Fibroblast of mammary gland (primary cell): ENCODE data around the gene TF.
A peak's percentile ranks its signal among the peaks of the same experiment; 100 is the strongest.

Experiments
- DNase-seq: peaks from one replicate; pipeline ENCODE4 v3.0.0-alpha.2; 2010; ENCODE audit warnings: low read depth
- H3K4me3 ChIP-seq: 2 replicates; pipeline ENCODE4 v1.5.1; 2011; ENCODE audit warnings: low read depth, mild to moderate bottlenecking, low read length, moderate library complexity; ENCODE audit not compliant: control insufficient read depth
- TF ChIP-seq, protein P1 (sequence below): conservative IDR thresholded peaks from 2 replicates; pipeline ENCODE4 v1.5.1; 2011; ENCODE audit warnings: low read depth, low read length, inconsistent platforms; ENCODE audit not compliant: control insufficient read depth, insufficient read depth

The TF gene

GRCh38 chr3:133820889-133821675, 74.9 kb downstream of the TF start:
- TF ChIP-seq, protein P1, sequence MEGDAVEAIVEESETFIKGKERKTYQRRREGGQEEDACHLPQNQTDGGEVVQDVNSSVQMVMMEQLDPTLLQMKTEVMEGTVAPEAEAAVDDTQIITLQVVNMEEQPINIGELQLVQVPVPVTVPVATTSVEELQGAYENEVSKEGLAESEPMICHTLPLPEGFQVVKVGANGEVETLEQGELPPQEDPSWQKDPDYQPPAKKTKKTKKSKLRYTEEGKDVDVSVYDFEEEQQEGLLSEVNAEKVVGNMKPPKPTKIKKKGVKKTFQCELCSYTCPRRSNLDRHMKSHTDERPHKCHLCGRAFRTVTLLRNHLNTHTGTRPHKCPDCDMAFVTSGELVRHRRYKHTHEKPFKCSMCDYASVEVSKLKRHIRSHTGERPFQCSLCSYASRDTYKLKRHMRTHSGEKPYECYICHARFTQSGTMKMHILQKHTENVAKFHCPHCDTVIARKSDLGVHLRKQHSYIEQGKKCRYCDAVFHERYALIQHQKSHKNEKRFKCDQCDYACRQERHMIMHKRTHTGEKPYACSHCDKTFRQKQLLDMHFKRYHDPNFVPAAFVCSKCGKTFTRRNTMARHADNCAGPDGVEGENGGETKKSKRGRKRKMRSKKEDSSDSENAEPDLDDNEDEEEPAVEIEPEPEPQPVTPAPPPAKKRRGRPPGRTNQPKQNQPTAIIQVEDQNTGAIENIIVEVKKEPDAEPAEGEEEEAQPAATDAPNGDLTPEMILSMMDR = no peak
- no peak overlapping the region for H3K4me3 ChIP-seq
- DNase-seq = no peak

DNA sequence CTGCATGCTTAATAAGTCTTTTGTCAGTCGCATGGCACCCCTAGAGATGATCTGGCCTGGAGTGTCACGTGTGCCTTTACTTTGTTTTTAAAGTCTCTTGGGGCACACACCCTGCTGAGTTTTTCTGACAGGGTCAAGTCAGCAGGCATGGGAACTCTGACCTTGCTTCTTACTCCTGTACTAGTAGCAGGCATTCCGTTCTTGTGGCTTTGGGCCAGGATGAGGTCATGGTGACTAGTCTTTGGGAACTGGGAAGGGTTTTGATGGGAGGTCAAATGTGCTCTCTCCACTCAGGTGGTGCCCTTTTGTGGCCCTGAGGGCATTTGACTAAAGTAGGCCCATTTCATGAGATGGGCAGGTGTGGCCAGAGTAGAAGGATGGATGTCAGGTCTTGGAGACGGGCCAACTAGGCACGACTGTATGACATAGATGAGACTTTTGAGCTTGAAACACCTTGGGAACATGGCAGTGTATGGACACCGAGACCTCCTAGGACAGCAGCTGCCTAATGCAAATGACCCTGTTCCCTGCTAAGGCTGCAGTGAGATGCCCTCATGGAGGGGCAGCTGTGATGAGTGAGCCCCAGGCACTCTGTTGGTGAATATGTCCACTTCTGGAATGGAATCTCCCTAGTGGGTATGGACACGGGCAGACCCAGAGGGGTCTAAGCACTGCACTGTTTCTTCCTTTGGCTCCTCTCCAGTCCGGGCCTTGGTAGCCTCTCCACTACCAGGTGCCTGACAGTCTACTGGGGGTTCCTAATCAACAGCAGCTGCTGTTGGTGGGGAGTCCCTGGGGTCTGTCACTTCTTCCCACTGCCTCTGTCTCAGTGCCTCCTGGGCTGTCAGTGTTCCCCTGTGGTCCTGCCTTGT, 75.8 kb downstream of the TF start:
- DNase-seq = peak; percentile 95
- TF ChIP-seq, protein P1 = peak; percentile 52
- H3K4me3 ChIP-seq = no peak overlapping the region

GRCh38 chr3:133824961-133825485, 78.8 kb downstream of the TF start:
- DNase-seq = no peak
- no peak overlapping the region for H3K4me3 ChIP-seq
- TF ChIP-seq, protein P1 = no peak

DNA sequence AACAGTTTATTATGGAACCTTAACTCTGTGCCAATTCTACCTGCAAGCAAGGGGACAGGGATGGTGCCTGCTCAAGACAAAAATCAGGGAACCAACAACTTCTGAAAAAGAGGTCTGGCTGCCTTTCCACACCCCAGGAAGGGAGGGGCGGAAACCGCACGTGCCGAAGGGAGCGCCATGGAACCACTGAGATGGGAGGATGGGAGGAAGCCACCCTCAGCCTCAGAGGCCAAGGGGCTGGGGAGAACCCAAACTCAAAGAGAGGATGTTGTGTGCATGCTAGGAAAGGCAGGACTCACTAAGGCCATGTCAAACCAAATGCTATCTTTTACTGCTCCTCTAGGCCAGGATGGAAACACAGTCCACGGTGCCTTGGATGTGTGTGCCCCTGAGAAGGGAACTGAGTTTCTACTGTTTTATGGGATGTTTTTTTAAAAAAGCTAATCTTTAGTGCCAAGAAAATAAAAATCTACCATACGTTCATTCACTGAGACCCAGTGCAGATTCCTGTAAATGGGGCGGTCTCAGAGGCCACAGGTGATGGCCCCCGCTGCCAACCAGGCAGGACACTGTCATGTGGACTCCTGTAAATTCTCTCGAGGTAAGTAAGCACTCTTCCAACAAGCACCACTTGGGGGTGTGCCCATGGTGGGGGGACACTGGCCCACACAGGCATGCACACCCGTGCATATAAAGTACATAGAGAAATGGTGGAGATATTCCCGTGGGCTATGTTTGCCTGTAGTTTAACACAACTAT, 80.0 kb downstream of the TF start:
- DNase-seq = no peak
- TF ChIP-seq, protein P1 = no peak

DNA sequence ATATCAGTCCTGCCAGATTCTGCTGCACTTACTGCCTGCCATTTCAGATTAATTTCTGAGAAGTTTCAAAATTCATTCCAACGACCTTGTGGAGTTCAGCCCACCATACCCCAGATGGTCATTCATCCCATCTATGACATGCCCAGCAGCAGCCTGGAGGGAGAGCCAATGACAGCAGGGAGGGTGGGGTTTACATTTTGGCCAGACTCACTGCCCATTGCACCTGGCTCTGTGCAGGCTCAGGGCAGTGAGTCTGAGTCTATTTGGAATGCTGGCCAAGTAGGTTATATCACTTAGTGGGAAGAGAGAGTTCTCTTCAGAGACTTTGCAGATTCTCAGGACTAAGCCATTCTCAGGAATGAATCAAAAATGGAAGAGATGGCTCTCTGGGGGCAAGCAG, 80.9 kb downstream of the TF start:
- no peak for DNase-seq
- TF ChIP-seq, protein P1 = no peak
- H3K4me3 ChIP-seq = no peak overlapping the region

More for the DNA sequence above, 80.0 kb downstream of the TF start:
- no peak overlapping the region for H3K4me3 ChIP-seq

DNA sequence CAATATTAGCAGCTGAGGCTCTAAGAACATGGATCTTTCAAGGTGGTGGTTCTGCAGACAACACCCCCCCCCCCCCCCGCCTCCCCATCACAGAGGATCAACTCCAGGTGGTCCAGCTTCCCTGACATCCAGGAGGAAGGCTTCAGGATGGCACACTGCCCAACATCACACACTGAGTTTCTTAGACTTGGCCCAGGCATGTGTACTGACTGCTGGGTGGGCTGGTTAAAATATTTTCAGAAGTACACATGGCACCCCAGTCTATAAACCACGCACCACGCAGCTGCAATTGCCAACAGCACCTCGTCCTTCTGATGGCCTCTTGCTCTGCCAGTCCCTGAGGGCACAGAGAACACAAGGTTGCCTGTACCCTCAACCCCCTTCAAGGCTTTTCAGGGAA, 81.5 kb downstream of the TF start:
- no peak for DNase-seq
- TF ChIP-seq, protein P1 = no peak
- H3K4me3 ChIP-seq = no peak overlapping the region
